IMR-90 (cell line): ENCODE results near the gene ZBTB44.

Experiments used
- CEBPB ChIP-seq: IDR thresholded peaks from 2 replicates; pipeline ENCODE4 v1.6.1; 2012; ENCODE audit warnings: low read depth, low read length, improper control_type of control experiment
- CTCF ChIP-seq: conservative IDR thresholded peaks from 2 replicates; pipeline ENCODE4 v1.5.1; 2012; ENCODE audit warnings: mild to moderate bottlenecking, low read depth, low read length, improper control_type of control experiment
- MAZ ChIP-seq: IDR thresholded peaks from 2 replicates; pipeline ENCODE4 v1.6.1; 2012; ENCODE audit warnings: low read depth, mild to moderate bottlenecking, low read length, improper control_type of control experiment, moderate library complexity, borderline replicate concordance
- POLR2A ChIP-seq: IDR thresholded peaks from 2 replicates; pipeline ENCODE4 v1.6.1; 2012; ENCODE audit warnings: mild to moderate bottlenecking, low read depth, low read length
- RAD21 ChIP-seq: IDR thresholded peaks from 2 replicates; pipeline ENCODE4 v1.6.1; 2012; ENCODE audit warnings: low read length, improper control_type of control experiment

GRCh38 chr11:130312046-130312445 is 2.7 kb downstream of the ZBTB44 start:
- TF ChIP-seq CTCF (no peak), MAZ (no peak), RAD21 (no peak), CEBPB (no peak), POLR2A (no peak)
